ENCODE measurements around the gene SPDYE11. TPM values are rescaled to one million over a fixed set of nuclear protein-coding genes. Genes with fewer than 3 reads are reported as not detected.
A peak's percentile ranks its signal among the peaks of the same experiment; 100 is the strongest.
"Not testable (repeated sequence)": the region's sequence is repeated elsewhere in the genome, so short reads cannot be mapped to it uniquely, and the experiment has no call there.

The SPDYE11 gene
- total and polyA plus RNA-seq, 2 of the 4 experiments (the other 2 are of a cell fraction): not detected

GRCh38 chr7:73029666-73030065, 28.0 kb downstream of the SPDYE11 start, which contains the start of gene SPDYE8:
TSS of gene SPDYE8 (minus strand) at chr7:73029766. CDS start at chr7:73027966, 1,800 bp downstream.
- in situ Hi-C loops (cut with MboI; ENCODE audit: low sequenced_read_pairs); H3K56ac ChIP-seq (ENCODE audit: extremely low read depth, insufficient read depth, low read length); H3K9me1 ChIP-seq (ENCODE audit: insufficient read depth, low read length); H3K4me2 ChIP-seq (ENCODE audit: low read depth, low read length); H4K5ac ChIP-seq (ENCODE audit: low read depth, low read length); H2AK9ac ChIP-seq (replicated peaks; ENCODE audit: low read depth, low read length, poor library complexity); H2BK5ac ChIP-seq (ENCODE audit: low read depth, low read length, poor library complexity, severe bottlenecking); H3K9ac ChIP-seq (ENCODE audit: low read depth, low read length); H3K4ac ChIP-seq (ENCODE audit: low read depth, low read length); ATAC-seq (ENCODE audit: low read depth); H2BK120ac ChIP-seq (ENCODE audit: low read depth, low read length); H2AFZ ChIP-seq (replicated peaks; ENCODE audit: low read length, poor library complexity); H2BK20ac ChIP-seq (ENCODE audit: low read depth, low read length); H4K20me1 ChIP-seq (ENCODE audit: insufficient read depth, low read length); DNase-seq; POLR2A ChIA-PET (ENCODE audit: unreplicated experiment); dilution Hi-C loops (cut with HindIII; ENCODE audit: low sequenced_read_pairs, unreplicated experiment); H3K27me3 ChIP-seq (ENCODE audit: control insufficient read depth, insufficient read depth, low read length); H3K14ac ChIP-seq (replicated peaks; ENCODE audit: low read depth, low read length); H2BK15ac ChIP-seq (ENCODE audit: low read depth, low read length); H3K4me1 ChIP-seq (ENCODE audit: control insufficient read depth, insufficient read depth, low read length); H2AK5ac ChIP-seq (ENCODE audit: low read depth, low read length); H4K91ac ChIP-seq (ENCODE audit: insufficient read depth, low read depth, low read length); BruUV-seq (replicated peaks); H3K18ac ChIP-seq (ENCODE audit: low read depth, low read length); H3K36me3 ChIP-seq (ENCODE audit: control insufficient read depth, insufficient read depth, low read length); H3K27ac ChIP-seq (ENCODE audit: insufficient read depth, low read length); H3K9me3 ChIP-seq (ENCODE audit: control insufficient read depth, insufficient read depth, low read length); H3K4me3 ChIP-seq (ENCODE audit: insufficient read depth, low read depth, low read length); H4K8ac ChIP-seq (ENCODE audit: low read depth in 2 of 2, low read length in 2 of 2); intact Hi-C loops (cut with micrococcal nuclease); CTCF ChIA-PET; H3K23ac ChIP-seq (ENCODE audit: low read depth, low read length); H3K79me1 ChIP-seq (ENCODE audit: low read depth in 1 of 2, low read length in 2 of 2): not testable (repeated sequence)
- no CpG with 5 or more reads among the region's 8 CpGs for WGBS, 2 experiments (ENCODE audit: extremely low coverage in 2 of 2, insufficient read length in 1 of 2)

DNA sequence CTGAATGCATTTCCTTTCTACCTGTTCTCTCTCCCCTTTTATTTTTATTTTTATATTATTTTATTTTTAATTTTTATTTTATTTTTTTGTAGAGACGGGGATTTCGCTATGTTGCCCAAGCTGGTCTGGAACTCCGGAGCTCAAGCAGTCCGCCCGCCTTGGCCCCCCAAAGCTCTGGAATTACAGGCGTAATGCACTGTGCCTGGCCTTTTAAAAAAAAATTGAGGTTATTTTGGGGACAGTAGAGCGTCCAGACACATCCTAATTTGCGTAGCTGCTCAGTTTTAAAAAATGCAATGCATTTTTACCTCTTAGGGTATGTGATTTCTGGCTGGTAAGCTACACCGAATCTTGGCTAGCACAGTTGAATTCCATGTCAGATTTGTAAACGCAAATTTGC, 51.2 kb downstream of the SPDYE11 start:
- H2BK20ac ChIP-seq (ENCODE audit: low read depth, low read length); DNase-seq; H3K36me3 ChIP-seq (ENCODE audit: control insufficient read depth, insufficient read depth, low read length); H2AFZ ChIP-seq (replicated peaks; ENCODE audit: low read length, poor library complexity); in situ Hi-C loops (cut with MboI; ENCODE audit: low sequenced_read_pairs); dilution Hi-C loops (cut with HindIII; ENCODE audit: low sequenced_read_pairs, unreplicated experiment); H3K14ac ChIP-seq (replicated peaks; ENCODE audit: low read depth, low read length); BruUV-seq (replicated peaks); H2BK15ac ChIP-seq (ENCODE audit: low read depth, low read length); H2AK9ac ChIP-seq (replicated peaks; ENCODE audit: low read depth, low read length, poor library complexity); H3K18ac ChIP-seq (ENCODE audit: low read depth, low read length); H3K9me1 ChIP-seq (ENCODE audit: insufficient read depth, low read length); intact Hi-C loops (cut with micrococcal nuclease); ATAC-seq (ENCODE audit: low read depth); H2AK5ac ChIP-seq (ENCODE audit: low read depth, low read length); H3K23ac ChIP-seq (ENCODE audit: low read depth, low read length); H4K5ac ChIP-seq (ENCODE audit: low read depth, low read length); H3K79me1 ChIP-seq (ENCODE audit: low read depth in 1 of 2, low read length in 2 of 2); H3K4ac ChIP-seq (ENCODE audit: low read depth, low read length); CTCF ChIA-PET; H3K9me3 ChIP-seq (ENCODE audit: control insufficient read depth, insufficient read depth, low read length); H4K20me1 ChIP-seq (ENCODE audit: insufficient read depth, low read length); POLR2A ChIA-PET (ENCODE audit: unreplicated experiment); H2BK120ac ChIP-seq (ENCODE audit: low read depth, low read length); H3K27me3 ChIP-seq (ENCODE audit: control insufficient read depth, insufficient read depth, low read length); H4K91ac ChIP-seq (ENCODE audit: insufficient read depth, low read depth, low read length); H3K4me1 ChIP-seq (ENCODE audit: control insufficient read depth, insufficient read depth, low read length): not testable (repeated sequence)
- peak overlapping the region in 1 of 2 experiments; percentile 33; a peak in 1 of 4 replicates for H4K8ac ChIP-seq (ENCODE audit: low read depth in 2 of 2, low read length in 2 of 2)
- peak overlapping the region; percentile 47; the same call in 1 of the 2 replicates for H3K27ac ChIP-seq (ENCODE audit: insufficient read depth, low read length)
- 18% methylated on average over 5 of the region's 10 CpGs; no CpG with 5 or more reads in 1 of the 2 experiments for WGBS, 2 experiments (ENCODE audit: extremely low coverage in 2 of 2, insufficient read length in 1 of 2)
- peak overlapping the region; percentile 33 for H2BK5ac ChIP-seq (ENCODE audit: low read depth, low read length, poor library complexity, severe bottlenecking)
- peak overlapping the region; percentile 83 for H3K4me2 ChIP-seq (ENCODE audit: low read depth, low read length)
- H3K9ac ChIP-seq (ENCODE audit: low read depth, low read length): peak overlapping the region; percentile 69
- 0 out of 2 replicates have a peak overlapping the region, but pooled peaks have one; percentile 28 for H3K56ac ChIP-seq (ENCODE audit: extremely low read depth, insufficient read depth, low read length)
- H3K4me3 ChIP-seq (ENCODE audit: insufficient read depth, low read depth, low read length): peak overlapping the region; percentile 44
